ENCODE results near the gene LHFPL3.

DNA sequence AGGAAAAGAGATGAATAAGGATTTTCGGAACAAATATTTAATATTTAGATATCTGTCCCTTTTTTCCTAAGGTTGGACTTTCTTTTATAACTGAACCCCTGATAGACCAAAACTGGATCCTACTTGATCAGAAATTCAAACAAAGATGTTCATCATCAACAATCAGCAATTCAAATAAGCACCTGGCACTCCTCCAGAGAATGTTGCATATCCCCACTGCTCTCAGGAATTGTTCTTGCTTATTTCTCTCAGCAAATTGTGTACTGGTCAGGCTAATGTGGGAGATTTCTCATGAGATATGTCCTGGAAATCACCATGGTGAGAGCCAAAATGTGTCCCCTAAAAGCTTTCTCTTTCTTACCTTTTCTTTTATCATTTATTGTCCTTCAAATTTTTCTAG lies 40.3 kb upstream of the LHFPL3 start:
- TF ChIP-seq EZH2phosphoT487 (IDR thresholded peaks at IDR 0.05; ENCODE audit: borderline replicate concordance, low read depth, low read length), result no peak
- TF ChIP-seq, protein P1, sequence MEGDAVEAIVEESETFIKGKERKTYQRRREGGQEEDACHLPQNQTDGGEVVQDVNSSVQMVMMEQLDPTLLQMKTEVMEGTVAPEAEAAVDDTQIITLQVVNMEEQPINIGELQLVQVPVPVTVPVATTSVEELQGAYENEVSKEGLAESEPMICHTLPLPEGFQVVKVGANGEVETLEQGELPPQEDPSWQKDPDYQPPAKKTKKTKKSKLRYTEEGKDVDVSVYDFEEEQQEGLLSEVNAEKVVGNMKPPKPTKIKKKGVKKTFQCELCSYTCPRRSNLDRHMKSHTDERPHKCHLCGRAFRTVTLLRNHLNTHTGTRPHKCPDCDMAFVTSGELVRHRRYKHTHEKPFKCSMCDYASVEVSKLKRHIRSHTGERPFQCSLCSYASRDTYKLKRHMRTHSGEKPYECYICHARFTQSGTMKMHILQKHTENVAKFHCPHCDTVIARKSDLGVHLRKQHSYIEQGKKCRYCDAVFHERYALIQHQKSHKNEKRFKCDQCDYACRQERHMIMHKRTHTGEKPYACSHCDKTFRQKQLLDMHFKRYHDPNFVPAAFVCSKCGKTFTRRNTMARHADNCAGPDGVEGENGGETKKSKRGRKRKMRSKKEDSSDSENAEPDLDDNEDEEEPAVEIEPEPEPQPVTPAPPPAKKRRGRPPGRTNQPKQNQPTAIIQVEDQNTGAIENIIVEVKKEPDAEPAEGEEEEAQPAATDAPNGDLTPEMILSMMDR (conservative IDR thresholded peaks at IDR 0.05; ENCODE audit: low read length), result no peak

Data from OCI-LY7 (cell line).